Body of pancreas (tissue), 4 donors: Measurements from ENCODE around the gene DEK.
"Not testable (repeated sequence)": the region's sequence is repeated elsewhere in the genome, so short reads cannot be mapped to it uniquely, and the experiment has no call there.

Source experiments
- POLR2A ChIP-seq, 3 donors: fragments of 450-650 bp; IDR thresholded peaks; one replicate each; pipeline ENCODE4 v1.6.1; 2016; ENCODE audit warnings: antibody characterized with exemption in 3 of 3, mild to moderate bottlenecking in 2 of 3
- TF ChIP-seq, protein P1 (sequence below), 7 experiments: fragments of 450-650 bp in 4 of 7; fragments of 200-600 bp in 3 of 7; sonication (generic) in 3 of 7; IDR thresholded peaks; one replicate each; pipeline ENCODE4 v1.5.1; 2016 to 2019; ENCODE audit warnings: antibody characterized with exemption in 7 of 7

DNA sequence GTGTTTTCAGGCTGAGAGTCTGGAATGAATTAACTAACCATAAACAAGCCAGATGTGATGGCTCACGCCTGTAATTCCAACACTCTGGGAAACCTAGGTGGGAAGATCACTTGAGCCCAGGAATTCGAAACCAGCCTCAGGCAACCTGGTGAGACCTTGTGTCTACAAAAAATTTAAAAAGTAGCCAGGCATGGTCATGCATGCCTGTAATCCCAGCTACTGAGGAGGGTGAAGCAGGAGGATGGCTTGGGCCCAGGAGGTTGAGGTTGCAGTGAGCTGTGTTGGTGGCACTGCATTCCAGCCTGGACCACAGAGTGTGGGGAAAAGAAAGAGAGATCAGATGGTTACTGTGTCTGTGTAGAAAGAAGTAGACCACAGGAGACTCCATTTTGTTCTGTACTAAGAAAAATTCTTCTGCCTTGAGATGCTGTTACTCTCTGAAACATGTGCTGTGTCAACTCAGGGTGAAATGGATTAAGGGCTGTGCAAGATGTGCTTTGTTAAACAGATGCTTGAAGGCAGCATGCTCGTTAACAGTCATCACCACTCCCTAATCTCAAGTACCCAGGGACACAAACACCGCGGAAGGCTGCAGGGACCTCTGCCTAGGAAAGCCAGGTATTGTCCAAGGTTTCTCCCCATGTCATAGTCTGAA lies 37.8 kb downstream of the DEK start:
- TF ChIP-seq, protein P1, sequence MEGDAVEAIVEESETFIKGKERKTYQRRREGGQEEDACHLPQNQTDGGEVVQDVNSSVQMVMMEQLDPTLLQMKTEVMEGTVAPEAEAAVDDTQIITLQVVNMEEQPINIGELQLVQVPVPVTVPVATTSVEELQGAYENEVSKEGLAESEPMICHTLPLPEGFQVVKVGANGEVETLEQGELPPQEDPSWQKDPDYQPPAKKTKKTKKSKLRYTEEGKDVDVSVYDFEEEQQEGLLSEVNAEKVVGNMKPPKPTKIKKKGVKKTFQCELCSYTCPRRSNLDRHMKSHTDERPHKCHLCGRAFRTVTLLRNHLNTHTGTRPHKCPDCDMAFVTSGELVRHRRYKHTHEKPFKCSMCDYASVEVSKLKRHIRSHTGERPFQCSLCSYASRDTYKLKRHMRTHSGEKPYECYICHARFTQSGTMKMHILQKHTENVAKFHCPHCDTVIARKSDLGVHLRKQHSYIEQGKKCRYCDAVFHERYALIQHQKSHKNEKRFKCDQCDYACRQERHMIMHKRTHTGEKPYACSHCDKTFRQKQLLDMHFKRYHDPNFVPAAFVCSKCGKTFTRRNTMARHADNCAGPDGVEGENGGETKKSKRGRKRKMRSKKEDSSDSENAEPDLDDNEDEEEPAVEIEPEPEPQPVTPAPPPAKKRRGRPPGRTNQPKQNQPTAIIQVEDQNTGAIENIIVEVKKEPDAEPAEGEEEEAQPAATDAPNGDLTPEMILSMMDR (IDR thresholded peaks at IDR 0.05): not testable (repeated sequence)
- not testable (repeated sequence) for TF ChIP-seq POLR2A (IDR thresholded peaks at IDR 0.05)
